GM21381 (cell line): ENCODE results near the gene KLHL33.
A peak's percentile ranks its signal among the peaks of the same experiment; 100 is the strongest.

Experiments used
- ATAC-seq: cut with Tn5 transposase; IDR thresholded peaks from one replicate; pipeline ENCODE4 v1.9.1; 2021; ENCODE audit warnings: mild to moderate bottlenecking, moderate library complexity; ENCODE audit not compliant: unreplicated experiment

Gene KLHL33, protein sequence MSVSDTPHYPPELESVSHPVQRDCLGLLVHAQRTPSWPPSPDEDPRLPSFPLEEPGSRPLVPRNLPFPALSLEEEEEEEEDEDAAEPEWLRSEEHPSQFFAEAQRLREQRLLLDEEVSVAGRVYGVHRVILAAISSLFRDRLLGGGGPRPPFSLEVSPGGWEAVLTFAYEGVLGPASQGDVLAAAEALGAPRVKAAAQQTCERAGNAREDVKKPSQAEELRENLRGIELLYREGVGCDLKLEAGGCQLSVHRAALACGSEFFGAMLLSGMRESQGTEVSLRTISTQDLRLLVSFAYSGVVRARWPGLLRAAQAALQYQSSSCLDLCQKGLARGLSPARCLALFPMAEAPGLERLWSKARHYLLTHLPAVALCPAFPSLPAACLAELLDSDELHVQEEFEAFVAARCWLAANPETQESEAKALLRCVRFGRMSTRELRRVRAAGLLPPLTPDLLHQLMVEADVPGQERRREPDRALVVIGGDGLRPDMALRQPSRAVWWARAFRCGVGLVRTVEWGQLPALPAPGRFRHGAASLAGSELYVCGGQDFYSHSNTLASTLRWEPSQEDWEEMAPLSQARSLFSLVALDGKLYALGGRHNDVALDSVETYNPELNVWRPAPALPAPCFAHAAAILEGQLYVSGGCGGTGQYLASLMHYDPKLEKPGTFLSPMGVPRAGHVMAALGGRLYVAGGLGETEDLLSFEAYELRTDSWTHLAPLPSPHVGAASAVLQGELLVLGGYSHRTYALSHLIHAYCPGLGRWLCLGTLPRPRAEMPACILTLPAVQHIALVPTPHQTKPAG

DNA sequence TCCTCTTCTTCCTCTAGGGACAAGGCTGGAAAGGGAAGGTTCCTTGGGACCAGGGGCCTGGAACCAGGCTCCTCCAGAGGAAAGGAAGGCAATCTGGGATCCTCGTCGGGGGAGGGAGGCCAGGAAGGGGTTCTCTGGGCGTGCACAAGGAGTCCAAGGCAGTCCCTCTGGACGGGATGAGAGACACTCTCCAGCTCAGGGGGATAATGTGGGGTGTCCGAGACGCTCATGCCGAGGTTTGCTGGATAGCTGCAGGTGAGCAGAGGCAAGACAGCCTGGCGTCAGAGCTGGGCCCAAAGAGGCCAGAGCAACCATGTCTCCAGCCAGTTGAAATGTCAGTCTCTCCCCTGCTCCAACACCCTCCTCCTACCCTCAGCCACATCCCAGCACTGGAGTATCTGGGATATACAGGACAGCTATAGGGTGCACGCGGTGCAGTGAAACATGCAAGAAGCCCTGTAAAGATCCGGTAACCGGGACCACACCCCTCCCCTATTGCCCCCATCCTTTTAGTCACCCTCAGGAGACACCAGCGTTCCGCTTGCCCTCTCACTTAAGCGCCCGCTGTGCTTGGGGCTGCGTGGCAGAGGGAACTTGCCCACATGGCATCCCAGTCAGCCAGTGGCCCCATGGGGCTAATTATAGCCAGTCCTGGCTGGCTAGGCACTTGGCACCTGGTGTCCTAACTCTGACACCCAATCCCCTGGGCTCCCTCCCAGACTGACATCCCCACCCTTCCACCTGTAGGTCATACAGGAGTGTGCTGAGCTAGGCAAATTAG is at the start of gene KLHL33:
Gene KLHL33 (minus strand): TSS at position 585 of the 781 bp plus-strand sequence. CDS start 355 bp downstream, at position 230.
- no peak for ATAC-seq

DNA sequence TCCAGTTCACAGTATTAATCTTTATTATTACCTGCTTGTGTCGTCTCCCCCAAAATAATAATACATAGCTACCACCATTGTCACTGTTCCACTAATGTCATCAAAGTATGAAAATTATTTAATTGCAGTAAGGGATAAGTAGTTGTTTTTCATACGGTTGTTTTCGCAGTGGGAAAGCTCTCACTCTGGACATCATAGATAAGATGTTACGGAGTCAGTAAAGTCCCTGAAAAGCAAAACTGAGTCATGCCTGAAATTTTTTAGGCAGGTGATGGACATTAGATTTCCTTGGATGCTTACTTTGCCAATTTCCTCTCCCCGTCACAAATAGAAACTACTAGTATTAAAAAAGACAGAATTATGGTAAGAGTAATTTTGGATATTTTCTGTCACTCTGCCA is 46.4 kb upstream of the KLHL33 start:
- ATAC-seq: no peak

DNA sequence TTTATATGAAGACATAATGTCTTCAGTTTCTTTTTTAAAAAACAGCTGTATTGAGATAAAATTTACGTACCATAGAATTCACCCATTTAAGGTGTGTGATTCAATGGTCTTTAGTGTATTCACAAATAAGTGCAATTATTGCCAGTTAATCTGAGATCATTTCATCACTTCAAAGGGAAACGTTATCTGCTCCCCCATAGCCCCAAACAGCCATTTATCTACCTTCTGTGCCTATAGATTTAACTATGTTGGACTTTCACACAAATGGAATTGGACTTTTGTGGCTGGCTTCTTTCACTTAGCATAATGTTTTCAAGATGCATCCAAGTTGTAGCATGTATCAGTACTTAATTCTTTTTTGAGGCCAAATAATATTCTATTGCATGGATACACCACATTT is 42.9 kb upstream of the KLHL33 start:
- ATAC-seq: no peak

DNA sequence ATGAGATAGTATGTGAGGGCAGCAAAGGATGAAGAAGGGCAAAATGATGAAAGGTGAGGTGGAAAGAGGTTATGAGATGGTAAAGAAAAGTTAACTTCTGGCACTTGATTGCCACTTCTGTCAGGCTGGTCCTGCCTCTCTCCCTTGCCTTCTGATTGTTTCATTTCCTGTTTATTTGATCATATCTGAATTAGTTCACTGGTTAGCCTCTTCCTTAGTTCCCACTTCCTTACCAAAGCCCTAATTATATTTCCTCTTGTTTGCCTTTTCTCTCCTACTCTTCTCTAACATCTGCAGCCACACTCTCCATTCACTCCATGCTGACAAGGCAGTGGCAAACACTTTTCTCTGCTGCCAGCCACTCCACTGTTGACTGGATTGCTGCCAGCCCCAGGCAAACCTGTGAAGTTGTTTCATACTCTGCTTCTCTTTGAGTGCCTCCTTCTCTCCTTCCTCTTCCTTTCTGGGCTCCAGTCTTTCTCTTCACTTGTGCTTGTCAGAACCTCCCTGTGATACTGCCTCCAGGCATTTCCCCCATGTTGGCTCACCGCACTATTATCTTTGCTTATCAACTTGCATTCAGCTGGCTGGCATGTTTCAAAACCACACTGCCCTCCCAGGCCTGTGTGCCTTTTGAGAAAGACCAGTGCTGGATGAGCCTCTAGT is 41.4 kb upstream of the KLHL33 start:
- ATAC-seq: no peak

DNA sequence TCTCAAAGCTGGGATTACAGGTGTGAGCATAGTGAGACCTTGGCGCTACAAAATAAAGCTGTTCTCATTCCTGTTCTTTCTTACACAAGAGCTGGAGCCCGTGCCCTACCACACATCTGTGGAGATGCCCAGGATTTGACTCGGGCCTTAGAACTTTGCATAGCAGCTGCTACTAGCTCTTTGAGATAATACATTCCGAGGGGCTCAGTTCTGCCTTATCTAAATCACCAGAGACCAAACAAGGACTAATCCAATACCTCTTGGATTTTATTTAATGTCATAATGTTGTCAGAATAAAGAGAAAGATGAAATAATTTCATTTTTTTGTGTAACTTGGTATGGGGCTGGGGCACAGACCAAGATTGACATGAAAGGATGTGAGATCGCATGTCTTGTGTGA is 40.8 kb upstream of the KLHL33 start:
- no peak for ATAC-seq

DNA sequence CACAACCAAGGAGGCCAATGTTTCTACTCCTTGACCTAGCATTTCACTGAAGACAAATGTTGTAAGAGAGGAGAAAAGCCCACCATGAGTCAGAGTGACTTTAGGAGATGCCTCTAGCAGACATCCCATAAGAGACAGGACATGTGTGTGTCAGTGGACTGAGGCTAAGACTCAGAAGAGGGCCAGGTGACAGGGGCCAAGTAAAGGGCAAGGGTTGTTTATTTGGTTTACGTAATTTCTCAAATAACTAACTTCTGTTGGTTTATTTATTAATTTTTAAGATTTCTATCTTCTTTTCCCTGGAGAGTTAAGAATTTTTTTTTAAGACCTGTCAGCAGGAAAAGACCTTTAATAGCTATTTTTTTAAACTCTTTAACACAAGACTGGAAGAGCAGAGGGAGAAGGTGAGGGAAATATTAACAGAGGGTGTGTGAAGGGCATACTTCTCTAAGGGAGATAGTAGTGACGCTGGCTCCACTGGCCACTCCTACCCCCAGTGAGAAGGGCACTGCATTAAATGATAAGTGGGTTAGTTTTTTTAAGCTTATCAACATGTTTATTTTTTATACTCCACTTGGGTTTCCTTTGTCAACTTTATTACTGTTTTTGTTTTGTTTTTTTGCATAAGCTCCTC is 36.7 kb upstream of the KLHL33 start:
- no peak for ATAC-seq

DNA sequence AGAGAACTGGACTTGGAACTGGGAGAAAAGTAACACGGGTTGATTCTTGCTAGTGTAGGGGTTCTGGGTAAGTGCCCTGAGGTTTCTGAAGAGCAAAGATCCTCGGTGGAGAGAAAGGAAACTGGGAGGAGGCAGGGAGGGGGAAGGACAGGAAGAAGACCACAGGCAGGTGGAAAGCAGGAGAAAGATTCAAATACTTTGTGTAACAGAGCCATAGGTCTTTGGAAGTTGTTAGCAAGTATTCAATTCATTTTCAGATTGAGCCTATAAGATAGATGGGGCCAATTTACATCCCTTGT is 34.6 kb upstream of the KLHL33 start:
- ATAC-seq: no peak

DNA sequence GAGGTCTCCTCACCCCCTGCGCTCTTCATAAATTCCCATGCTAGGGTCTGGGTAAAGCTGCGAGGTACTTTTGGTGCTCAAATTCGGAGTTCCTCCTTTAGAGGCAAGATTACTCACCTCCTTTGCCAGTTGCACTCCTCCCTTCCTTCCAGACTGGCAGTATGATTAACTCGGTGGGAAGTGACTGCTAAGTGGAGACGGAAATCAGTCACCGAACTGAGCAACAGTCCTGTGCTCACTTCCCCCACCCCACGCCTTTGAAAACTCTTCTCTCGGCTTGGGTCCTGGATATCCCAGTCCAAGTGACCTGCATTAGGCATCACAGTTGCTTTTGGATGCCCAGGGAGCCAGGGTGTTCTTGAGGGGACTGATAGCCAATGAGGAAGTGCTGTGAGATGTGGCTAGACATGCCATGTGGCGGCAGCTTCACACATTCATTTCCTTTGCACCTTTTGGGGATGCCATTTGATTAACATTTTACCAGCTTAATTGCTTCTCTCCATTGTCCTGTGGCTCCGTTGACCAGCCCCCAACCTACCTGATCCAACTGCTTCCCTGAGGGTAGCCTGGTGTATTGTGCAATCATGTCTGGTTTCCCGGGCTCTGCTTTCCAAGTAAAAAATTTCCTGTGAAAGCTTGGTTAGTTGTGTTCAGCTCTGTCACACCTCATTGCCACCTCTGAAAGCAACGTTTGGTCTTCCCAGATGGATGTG is 34.1 kb upstream of the KLHL33 start:
- peak; percentile 38 for ATAC-seq

DNA sequence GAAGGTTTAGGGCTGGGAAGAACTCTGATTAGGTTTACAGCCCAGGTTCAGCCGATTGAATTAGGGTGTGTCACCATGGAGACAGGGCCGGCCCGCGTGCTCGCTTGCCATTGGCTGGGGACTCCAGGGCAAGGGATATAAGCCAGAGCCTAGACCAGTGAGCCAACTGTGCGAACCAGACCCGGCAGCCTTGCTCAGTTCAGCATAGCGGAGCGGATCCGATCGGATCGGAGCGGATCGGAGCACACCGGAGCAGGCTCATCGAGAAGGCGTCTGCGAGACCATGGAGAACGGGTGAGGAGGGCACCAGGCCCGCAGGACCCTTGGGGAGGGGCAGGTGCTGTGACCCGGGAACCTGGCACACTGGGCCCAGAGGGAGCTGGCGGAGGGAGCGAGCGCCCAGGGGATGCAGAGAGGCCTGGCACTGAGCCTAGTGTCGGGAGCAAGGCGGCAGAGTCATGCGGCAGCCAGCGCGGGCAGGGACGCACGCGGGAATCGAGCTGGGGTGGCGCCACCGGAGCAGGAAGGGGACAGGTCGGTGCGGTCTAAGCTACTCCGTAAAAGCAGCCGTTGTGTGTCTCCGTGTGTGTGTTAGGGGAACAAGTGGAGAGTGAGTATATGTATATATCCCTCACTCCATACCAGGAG is 33.4 kb upstream of the KLHL33 start, which contains the start of gene PNP:
Gene PNP (plus strand): TSS at position 165 of the 648 bp plus-strand sequence. CDS start 119 bp downstream, at position 284.
- ATAC-seq: peak; percentile 90

DNA sequence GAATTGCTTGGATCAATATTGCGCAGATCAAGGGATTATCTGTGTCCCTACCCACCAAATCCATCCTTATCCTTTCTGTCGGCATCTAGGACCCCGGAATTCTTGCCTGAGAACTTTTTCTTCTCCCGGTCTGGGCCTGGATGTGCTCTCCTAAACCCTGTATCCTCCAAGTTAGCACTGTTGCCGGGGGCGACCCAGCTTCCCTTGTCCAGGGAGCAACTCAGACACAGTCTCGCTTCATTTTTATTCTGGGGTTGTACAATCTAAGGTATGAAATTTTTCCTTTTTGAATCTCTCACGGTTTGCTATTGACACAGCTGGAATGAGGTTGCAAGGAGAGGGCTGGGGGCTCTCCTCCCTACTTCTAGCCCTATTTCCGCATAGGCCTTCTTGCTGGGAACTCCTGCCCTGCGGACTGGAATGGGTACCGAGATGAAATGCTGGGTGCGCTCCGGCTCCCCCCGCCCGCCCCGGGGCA is 32.8 kb upstream of the KLHL33 start:
- no peak for ATAC-seq

DNA sequence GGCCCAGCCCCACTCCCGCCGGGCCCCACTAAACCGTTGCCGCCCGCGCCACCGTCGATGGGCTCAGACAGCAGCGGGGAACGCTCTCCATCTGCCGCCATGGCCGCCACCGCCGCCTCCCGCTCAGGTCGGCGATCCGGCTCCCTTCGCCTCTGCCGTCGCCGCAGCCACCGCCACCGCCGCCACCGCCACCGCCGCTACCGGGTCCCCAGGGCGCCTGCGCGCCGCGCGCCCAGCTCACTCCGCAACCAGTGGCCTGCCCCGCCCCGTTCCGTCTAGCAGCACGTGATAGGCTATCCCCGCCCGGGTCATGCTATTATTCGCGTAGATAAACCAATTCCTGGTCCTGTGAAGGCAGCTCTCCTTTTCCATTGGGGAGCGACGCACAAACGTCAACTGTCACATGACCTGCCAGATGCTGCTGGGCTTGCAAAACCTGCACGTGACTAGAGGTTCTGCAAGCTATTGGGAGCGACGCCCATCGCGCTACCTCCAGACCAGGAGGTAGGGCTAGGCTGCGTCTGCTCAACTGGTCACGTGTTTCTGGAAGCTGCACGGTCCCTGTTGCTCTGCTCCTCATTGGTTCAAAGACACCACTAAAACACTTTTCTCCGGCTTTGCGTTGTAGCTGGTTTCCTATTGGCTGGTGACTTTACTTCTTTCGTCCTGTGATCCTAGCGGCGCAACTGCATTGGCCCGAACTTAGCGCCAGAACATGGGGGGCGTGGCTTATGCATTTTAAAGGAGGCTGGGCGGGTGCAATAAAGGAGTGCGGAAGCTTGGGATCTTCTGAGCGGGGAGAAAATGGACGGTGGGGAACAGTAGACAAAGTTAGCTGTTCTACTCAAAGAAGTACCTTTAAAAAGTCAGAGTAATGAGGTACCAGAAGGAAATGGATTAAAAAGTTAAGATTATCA is 25.5 kb upstream of the KLHL33 start, which contains the start of gene PIP4P1:
Gene PIP4P1 (minus strand): TSS at position 210 of the 917 bp plus-strand sequence. CDS start 109 bp downstream, at position 101.
- ATAC-seq: peak; percentile 91

DNA sequence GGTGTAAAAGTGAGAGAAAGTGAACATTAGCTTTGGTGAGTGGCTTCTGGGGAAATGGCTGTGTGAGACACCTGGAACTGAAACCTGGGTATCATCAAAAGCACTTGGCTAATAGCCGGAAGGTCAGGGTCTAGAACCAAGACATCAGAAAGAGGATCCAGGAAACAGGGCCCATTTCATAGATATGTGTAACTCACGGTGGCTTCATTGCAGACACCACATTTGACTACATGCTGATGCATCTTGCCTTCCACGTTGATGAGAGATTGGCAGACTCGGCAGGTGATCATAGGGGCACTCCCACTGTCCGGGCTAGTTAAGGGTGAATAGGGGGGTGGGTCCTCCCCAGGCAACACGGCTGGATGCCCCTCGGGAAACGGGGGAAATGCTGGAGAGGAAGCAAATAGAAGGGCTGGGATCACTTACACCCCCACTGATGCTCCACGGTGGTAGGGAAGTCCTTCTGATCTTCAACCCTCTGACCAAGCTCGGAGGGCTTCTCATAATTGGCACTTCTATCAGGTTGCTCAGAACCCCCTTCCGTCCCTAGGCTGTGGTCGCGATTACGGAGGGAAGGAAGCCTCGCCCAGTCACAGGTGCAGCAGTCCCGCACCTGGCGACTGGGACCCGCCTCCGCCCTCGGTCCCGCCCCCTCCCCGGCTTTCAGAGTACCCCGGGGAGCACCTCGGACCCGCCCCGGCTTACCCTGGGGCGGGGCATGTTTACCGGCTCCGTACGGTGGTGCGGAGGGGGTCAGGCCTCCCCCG is 24.7 kb upstream of the KLHL33 start:
- ATAC-seq: peak; percentile 14

DNA sequence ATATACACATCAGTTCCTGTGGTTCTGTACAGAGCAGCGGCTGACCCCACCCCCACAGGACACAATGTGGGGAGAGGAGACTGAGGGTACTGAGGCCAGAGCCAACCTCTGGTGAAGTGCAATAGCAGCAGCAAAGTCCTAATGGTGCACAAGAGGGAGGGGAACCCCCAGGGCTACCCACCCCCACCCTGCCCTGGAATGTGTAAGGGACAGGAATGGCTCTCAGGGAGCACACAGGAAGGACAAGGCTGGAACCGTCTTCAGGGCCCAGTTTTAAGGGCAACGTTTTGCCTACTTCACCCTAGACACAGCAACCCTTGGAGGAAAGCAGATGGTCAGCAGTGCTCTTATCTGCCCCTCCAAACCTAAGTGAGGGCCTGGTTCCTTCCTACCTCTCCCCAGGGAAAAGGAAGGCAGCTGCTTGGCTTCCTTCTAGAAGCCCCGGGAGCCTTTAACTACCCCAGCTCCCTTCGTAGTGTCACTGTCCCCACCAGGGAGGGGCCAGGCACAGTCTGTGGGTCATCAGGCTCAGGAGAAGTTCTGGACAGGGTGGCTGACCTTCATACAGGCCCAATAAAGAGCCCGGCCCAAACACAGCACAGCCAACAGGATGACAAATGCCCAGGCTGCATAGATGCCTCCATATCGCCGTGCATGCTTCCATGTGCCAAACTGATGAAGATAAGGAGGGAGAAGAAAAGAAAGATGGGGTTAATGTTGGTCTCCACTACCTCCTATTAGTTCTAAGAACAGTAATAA is 22.2 kb upstream of the KLHL33 start:
- no peak for ATAC-seq

DNA sequence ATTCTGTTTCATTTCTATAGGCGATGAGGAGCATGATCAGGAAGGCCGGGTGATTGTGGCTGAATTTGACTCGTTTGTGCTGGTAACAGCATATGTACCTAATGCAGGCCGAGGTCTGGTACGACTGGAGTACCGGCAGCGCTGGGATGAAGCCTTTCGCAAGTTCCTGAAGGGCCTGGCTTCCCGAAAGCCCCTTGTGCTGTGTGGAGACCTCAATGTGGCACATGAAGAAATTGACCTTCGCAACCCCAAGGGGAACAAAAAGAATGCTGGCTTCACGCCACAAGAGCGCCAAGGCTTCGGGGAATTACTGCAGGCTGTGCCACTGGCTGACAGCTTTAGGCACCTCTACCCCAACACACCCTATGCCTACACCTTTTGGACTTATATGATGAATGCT is 21.0 kb upstream of the KLHL33 start:
- no peak for ATAC-seq

DNA sequence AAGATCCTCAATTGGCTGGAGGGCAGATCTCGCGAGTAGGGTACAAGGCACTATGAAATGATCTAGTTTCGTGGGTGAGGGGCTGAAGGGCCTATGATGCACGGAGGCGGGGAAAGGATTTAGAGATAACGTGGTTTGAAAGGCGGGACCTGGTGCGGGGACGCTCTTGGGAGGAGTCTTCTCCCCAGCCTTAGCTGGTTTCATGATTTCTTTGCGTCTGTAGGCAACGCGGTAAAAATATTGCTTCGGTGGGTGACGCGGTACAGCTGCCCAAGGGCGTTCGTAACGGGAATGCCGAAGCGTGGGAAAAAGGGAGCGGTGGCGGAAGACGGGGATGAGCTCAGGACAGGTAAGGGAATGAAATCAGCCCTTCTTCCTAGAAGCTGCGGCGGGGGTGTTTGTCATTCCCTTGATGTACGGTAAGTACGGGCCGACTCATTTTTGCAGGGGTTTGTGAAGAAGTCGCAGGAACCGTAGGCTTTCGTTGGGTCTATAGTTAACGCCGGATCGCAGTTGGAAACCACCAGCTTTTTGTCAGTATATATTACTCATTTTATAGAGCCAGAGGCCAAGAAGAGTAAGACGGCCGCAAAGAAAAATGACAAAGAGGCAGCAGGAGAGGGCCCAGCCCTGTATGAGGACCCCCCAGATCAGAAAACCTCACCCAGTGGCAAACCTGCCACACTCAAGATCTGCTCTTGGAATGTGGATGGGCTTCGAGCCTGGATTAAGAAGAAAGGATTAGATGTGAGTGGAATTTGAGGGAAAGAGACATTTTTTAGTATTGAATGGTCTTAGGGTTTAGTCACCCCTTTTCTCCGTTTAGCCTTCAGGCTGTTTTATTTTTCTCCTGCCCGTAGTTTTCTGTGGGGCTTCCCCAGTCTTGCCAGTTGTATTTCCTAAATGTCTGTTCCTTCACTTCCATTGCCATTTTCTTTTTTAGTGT is 19.7 kb upstream of the KLHL33 start:
- ATAC-seq: peak; percentile 40
